GM19438 (cell line): ENCODE measurements around the gene KLHL40.

Experiments
- ATAC-seq: cut with Tn5 transposase; IDR thresholded peaks from one replicate; pipeline ENCODE4 v1.9.1; 2021; ENCODE audit warnings: low read depth; ENCODE audit not compliant: unreplicated experiment

KLHL40 gene

GRCh38 chr3:42701371-42702065 is 16.2 kb downstream of the KLHL40 start:
- ATAC-seq = no peak

GRCh38 chr3:42702066-42702951 is 17.0 kb downstream of the KLHL40 start, which contains the start of gene HHATL:
Gene HHATL (minus strand): TSS chr3:42702798. CDS start chr3:42700826, 1,972 bp downstream.
- ATAC-seq = no peak

- ATAC-seq = no peak
Observed at GRCh38 chr3:42702982-42703694, 17.8 kb downstream of the KLHL40 start.

- ATAC-seq = no peak
Observed at GRCh38 chr3:42703695-42704025, 18.3 kb downstream of the KLHL40 start.

DNA sequence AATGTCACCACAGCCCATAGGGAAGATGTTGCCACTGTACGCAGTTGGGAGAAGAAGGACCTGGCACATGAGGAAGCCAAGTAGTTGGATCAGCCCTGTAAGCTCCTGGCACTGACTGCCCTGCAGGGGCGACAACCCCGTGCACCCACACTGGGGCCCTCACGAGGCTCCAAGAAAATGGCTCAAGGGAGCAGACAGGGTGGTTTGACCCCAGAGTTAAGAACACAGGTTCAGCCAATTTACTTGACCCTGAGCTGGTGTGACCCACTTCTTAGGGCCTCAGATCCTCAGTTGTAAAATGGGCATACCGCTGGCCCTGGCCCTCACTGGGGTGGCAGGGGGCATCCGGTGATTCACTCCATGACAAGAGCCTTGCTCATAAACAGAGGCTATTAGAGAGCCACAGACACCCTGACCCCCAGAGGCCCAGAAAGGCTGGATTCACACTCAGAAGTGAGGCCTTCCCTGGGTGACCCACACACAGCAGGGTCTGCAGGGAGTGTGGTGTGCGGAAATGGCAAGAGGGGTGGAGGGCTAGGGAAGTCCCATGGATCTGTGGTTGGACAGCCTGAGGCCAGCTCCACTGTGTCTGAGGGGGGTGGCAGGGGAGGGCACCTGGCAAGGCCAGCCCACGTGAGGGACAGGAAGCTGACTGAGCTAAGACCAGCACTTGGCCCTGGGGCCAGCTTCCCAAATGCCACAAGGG is 19.0 kb downstream of the KLHL40 start:
- ATAC-seq = no peak

DNA sequence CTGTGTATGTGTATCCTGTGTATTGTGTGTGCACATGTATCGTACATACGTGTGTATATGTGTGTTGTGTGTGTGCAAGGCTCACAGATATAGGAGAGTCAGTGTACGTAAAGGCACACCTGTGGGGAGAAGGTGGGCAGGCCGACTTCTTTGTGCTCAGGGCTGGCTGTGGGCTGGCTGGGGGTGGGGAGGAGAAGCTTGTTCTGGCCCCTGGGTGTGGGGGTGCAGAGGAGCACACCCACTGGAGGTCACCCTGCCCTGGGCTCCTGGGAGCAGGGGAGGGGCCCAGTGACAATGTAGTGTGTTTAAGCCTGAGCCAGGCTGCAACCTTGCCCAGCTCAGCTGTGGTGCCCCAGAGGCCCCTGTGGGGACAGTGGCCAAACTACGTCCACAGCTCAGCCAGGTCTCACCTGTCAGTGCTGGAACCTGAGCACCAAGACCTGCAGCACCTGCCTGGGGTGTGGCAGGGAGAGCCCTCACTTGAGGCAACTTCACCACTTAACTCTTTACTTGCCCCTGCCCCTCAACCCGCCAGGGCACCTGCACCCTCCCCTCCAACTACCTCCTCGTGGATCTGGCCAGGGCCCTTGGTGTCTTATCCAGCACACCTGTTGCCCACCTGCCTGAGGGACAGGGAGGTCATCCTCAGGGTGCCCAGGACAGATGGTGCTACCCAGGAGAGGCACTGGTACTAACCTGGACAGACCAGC is 19.9 kb downstream of the KLHL40 start:
- no peak for ATAC-seq

DNA sequence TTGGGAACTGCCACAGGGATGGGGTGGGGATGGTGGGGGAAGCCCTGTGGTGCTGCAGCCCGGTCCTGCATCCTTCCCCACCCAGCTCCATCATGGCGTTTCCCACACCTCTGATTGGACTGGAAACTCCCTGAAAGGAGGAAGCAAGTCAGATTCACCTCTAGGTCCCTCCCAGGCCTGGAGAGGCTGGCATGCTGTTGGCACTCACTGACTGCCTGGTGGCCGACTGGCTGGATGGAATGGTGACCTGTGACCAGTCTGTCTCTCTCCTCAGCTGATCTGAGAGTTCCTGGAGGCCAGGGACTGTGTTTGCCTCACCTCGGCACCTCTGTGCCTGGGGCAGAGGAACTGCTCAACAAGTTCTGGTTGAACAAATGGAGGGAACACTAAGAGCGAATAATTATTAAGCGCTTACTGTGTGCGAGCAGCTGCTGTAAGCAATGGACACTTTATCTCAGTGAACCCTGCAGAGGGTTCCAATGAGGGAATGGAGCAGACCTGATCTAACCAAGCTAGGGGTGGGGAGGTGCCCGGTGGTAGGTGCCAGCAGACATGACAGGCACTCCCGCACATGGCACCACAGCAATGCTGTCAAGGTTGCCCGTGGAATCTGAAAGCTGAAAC is 20.7 kb downstream of the KLHL40 start:
- ATAC-seq = no peak

GRCh38 chr3:42706721-42707619 is 21.6 kb downstream of the KLHL40 start:
- ATAC-seq = no peak

- no peak for ATAC-seq
Observed at GRCh38 chr3:42707620-42708355, 22.5 kb downstream of the KLHL40 start.

GRCh38 chr3:42708611-42709151 is 23.3 kb downstream of the KLHL40 start:
- no peak for ATAC-seq

- no peak for ATAC-seq
Observed at GRCh38 chr3:42709621-42710020, 24.3 kb downstream of the KLHL40 start.

DNA sequence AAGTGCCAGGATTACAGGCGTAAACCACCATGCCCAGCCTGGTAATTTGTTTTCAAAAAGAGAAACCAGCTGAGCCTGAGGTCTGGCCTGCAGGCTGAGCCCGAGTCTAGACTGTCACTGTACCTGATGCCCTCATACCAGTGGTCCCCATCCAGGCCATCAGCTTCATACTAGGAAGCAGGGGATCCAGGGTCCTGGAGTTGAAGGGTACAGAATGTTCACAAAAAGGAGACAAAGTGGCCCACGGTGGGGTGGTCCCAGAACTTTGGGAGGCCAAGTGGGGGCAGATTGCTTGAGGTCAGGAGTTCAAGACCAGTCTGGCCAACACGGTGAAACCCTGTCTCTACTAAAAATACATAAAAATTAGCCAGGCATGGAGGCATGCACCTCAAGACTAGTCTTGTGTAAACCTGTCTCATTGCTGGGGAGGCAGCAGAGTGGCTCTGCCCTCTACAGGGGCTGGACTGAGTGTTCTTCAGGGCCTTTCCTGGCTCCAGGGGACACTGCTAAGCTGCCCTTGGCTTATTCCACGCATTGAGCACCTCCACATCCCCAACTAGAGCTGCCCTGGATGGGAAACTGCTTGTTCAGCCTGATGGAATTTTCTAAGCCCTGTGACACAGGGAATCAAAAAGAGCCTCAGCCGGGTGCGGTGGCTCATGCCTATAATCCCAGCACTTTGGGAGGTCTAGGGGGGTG is 25.1 kb downstream of the KLHL40 start:
- ATAC-seq = no peak

- ATAC-seq = no peak
Observed at GRCh38 chr3:42711491-42712343, 26.4 kb downstream of the KLHL40 start.

GRCh38 chr3:42712344-42712648 is 27.0 kb downstream of the KLHL40 start:
- no peak for ATAC-seq

DNA sequence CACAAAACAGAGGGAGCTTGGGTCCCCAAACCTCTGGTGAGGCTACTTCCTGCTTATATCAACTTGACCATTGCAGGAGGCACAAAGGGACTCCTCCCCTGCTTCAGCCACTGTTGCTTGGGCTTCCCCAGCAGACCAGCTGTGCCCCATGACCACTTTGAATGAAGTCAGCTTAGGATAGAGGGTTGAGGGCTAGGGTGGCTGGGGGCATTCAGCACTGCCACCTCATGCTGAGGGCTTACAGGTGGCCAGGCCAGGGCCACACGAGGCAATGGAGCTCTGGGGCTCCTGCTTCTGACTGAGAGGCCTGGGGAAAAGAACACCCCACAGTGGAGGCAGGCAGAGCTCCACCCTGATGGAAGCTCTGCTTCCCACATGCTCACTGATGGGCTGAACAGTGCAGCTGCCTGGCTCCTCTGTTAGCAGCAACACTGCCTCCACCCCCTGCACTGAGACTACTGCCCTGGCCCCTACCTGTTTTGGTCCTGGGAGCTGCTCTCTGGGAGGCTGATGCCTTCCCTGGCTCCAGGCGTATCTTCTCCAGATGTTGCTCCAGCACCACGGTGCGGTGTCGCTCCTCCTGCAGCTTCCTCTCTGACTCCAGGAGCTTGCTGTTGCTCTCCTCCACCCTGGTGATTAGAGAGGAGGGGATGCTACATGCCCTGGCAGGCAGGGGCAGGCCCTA is 27.5 kb downstream of the KLHL40 start:
- no peak for ATAC-seq

- no peak for ATAC-seq
Observed at GRCh38 chr3:42713747-42714146, 28.4 kb downstream of the KLHL40 start.
